ACC112 (cell line): Measurements from ENCODE around the gene ALS2CL.

Experiments
- H2AFZ ChIP-seq: fragments of 200-600 bp; sonication (generic); one replicate; pipeline ENCODE4 v1.6.0; 2017; ENCODE audit warnings: antibody characterized with exemption, low read length; ENCODE audit not compliant: unreplicated experiment
- H3K27ac ChIP-seq: fragments of 200-600 bp; sonication (generic); 2 replicates; pipeline ENCODE4 v1.5.1; 2014; ENCODE audit warnings: low read depth, mild to moderate bottlenecking, antibody characterized with exemption, low read length, moderate library complexity
- H3K27me3 ChIP-seq: fragments of 200-600 bp; sonication (generic); 2 replicates; pipeline ENCODE4 v1.6.1; 2014; ENCODE audit warnings: mild to moderate bottlenecking, antibody characterized with exemption, low read length, moderate library complexity, mixed read lengths; ENCODE audit not compliant: insufficient read depth
- H3K36me3 ChIP-seq: fragments of 200-600 bp; sonication (generic); 2 replicates; pipeline ENCODE4 v1.6.1; 2016; ENCODE audit warnings: mild to moderate bottlenecking, antibody characterized with exemption, low read length, moderate library complexity, mixed read lengths; ENCODE audit not compliant: insufficient read depth
- H3K4me1 ChIP-seq: fragments of 200-600 bp; sonication (generic); one replicate; pipeline ENCODE4 v1.6.1; 2016; ENCODE audit warnings: low read length, mixed read lengths; ENCODE audit not compliant: insufficient read depth, unreplicated experiment, control insufficient read depth
- H3K4me3 ChIP-seq: fragments of 200-600 bp; sonication (generic); 2 replicates; pipeline ENCODE4 v1.5.1; 2014; ENCODE audit warnings: mild to moderate bottlenecking, low read depth, low read length
- H3K79me2 ChIP-seq: fragments of 200-600 bp; sonication (generic); one replicate; pipeline ENCODE4 v1.6.0; 2016; ENCODE audit warnings: low read length; ENCODE audit not compliant: control insufficient read depth, unreplicated experiment, insufficient read depth

ALS2CL gene

GRCh38 chr3:46675426-46675825 is 18.1 kb downstream of the ALS2CL start:
- Histone ChIP-seq H3K4me3 (no peak overlapping the region), H3K79me2 (no peaks in the 10 kb centered on the region), H2AFZ (no peak overlapping the region), H3K27me3 (no peaks in the 10 kb centered on the region), H3K36me3 (no peaks in the 10 kb centered on the region), H3K27ac (no peak overlapping the region), H3K4me1 (no peaks in the 10 kb centered on the region)

- Histone ChIP-seq H3K36me3 (no peaks in the 10 kb centered on the region), H3K4me1 (no peaks in the 10 kb centered on the region), H3K4me3 (no peak overlapping the region), H3K79me2 (no peaks in the 10 kb centered on the region), H2AFZ (no peak overlapping the region), H3K27ac (no peak overlapping the region), H3K27me3 (no peaks in the 10 kb centered on the region)
Observed at GRCh38 chr3:46674031-46674845, 19.2 kb downstream of the ALS2CL start.

- no peaks in the 10 kb centered on the region for H3K79me2 ChIP-seq
- no peaks in the 10 kb centered on the region for H3K27me3 ChIP-seq
- no peak overlapping the region for H2AFZ ChIP-seq
- H3K27ac ChIP-seq, result no peak overlapping the region
- H3K36me3 ChIP-seq, result no peaks in the 10 kb centered on the region
- H3K4me1 ChIP-seq, result no peaks in the 10 kb centered on the region
- H3K4me3 ChIP-seq, result no peak overlapping the region
Observed at GRCh38 chr3:46673151-46674030, 20.1 kb downstream of the ALS2CL start.

- Histone ChIP-seq H3K4me1 (no peaks in the 10 kb centered on the region), H2AFZ (no peak overlapping the region), H3K27me3 (no peaks in the 10 kb centered on the region), H3K36me3 (no peaks in the 10 kb centered on the region), H3K79me2 (no peaks in the 10 kb centered on the region), H3K27ac (no peak overlapping the region), H3K4me3 (no peak overlapping the region)
Observed at GRCh38 chr3:46672349-46672695, 21.2 kb downstream of the ALS2CL start.

GRCh38 chr3:46671541-46672348 is 21.7 kb downstream of the ALS2CL start:
- Histone ChIP-seq H3K4me1 (no peaks in the 10 kb centered on the region), H3K27ac (no peak overlapping the region), H2AFZ (no peak overlapping the region), H3K27me3 (no peaks in the 10 kb centered on the region), H3K4me3 (no peak overlapping the region), H3K36me3 (no peaks in the 10 kb centered on the region), H3K79me2 (no peaks in the 10 kb centered on the region)

GRCh38 chr3:46670891-46671427 is 22.5 kb downstream of the ALS2CL start:
- Histone ChIP-seq H3K27ac (no peak overlapping the region), H3K4me3 (no peak overlapping the region), H3K79me2 (no peaks in the 10 kb centered on the region), H3K27me3 (no peaks in the 10 kb centered on the region), H3K36me3 (no peaks in the 10 kb centered on the region), H3K4me1 (no peaks in the 10 kb centered on the region), H2AFZ (no peak overlapping the region)

GRCh38 chr3:46670000-46670890 is 23.2 kb downstream of the ALS2CL start:
- H3K27ac ChIP-seq, result no peak overlapping the region
- H3K27me3 ChIP-seq, result no peaks in the 10 kb centered on the region
- H3K4me1 ChIP-seq, result no peaks in the 10 kb centered on the region
- H3K36me3 ChIP-seq, result no peaks in the 10 kb centered on the region
- H3K79me2 ChIP-seq, result no peaks in the 10 kb centered on the region
- no peak overlapping the region for H2AFZ ChIP-seq
- H3K4me3 ChIP-seq, result no peak overlapping the region

- H3K4me3 ChIP-seq, result no peak overlapping the region
- no peak overlapping the region for H3K27ac ChIP-seq
- no peaks in the 10 kb centered on the region for H3K27me3 ChIP-seq
- H3K4me1 ChIP-seq, result no peaks in the 10 kb centered on the region
- no peaks in the 10 kb centered on the region for H3K79me2 ChIP-seq
- no peak overlapping the region for H2AFZ ChIP-seq
- no peaks in the 10 kb centered on the region for H3K36me3 ChIP-seq
Observed at GRCh38 chr3:46669191-46669999, 24.1 kb downstream of the ALS2CL start.

GRCh38 chr3:46668591-46668990 is 24.9 kb downstream of the ALS2CL start:
- no peak overlapping the region for H3K4me3 ChIP-seq
- no peaks in the 10 kb centered on the region for H3K79me2 ChIP-seq
- peaks cover under 1% of the 10 kb centered on the region for H3K4me1 ChIP-seq
- H3K27me3 ChIP-seq, result no peaks in the 10 kb centered on the region
- no peak overlapping the region for H2AFZ ChIP-seq
- no peak overlapping the region for H3K27ac ChIP-seq
- H3K36me3 ChIP-seq, result no peaks in the 10 kb centered on the region
